GM21423 (cell line): ENCODE measurements around the gene TTLL5.
"Not testable (repeated sequence)": the region's sequence is repeated elsewhere in the genome, so short reads cannot be mapped to it uniquely, and the experiment has no call there.

Source experiments
- ATAC-seq: cut with Tn5 transposase; IDR thresholded peaks from one replicate; pipeline ENCODE4 v1.9.1; 2021; ENCODE audit warnings: mild to moderate bottlenecking, moderate library complexity; ENCODE audit not compliant: unreplicated experiment

TTLL5 gene

DNA sequence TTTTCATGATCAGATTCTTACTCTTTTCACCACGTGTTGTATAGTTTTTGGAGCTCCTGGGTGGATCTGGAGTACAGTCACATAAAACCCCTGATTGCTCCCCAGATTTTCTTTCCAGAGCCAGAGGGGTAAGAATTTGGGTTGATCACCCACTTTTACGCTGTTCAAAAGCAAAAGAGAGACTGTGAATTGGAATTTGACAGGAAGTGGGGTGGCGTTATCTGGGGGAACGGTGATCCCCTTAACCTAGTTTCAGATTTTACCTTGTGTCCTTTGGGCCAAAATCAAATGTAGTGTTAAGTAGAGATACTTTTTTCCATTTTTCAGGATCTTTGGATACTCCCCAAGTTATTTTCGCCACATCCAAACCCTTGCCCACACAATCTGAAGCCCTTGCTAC lies 245.2 kb downstream of the TTLL5 start:
- no peak for ATAC-seq

- no peak for ATAC-seq
Measured at GRCh38 chr14:75906680-75907280, 245.7 kb downstream of the TTLL5 start.

- no peak for ATAC-seq
Measured at GRCh38 chr14:75907756-75908359, 246.8 kb downstream of the TTLL5 start.

DNA sequence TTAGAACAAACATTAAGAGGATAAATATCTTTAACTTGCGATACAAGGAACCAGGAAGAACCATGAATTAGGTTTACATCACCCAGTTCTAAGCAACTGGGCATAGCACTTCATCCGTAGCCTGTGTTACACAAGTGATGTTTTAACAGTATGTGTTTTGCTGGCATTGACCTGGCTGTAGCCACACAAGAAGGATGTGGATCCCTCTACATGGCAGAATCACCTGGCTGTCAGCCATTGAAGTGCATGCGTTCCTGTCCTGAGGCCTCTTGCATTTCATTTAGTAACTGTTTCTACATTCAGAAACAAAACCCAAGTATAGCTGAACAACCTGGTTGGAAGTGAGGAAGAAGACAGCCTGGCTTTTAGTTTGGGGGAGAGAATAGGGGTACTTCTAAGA lies 248.6 kb downstream of the TTLL5 start:
- no peak for ATAC-seq

DNA sequence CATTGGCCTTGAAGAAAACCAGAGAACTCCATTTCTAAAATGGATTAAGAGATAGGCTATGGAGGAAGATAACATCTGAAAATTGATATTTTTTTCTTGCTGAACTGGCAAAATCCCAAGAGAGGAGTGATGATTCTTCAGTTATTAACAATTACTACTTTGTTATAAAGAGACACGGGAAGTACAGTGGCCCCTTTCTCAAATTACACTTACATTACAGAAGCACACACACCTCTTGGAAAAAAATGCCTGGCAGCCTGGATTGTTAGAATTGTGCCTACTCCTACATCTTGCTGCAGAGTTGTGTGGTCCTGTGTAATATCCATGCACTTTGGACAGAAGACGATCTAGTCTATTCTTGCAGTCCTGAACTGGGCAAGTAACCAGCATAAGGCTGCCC lies 249.0 kb downstream of the TTLL5 start:
- ATAC-seq: no peak

DNA sequence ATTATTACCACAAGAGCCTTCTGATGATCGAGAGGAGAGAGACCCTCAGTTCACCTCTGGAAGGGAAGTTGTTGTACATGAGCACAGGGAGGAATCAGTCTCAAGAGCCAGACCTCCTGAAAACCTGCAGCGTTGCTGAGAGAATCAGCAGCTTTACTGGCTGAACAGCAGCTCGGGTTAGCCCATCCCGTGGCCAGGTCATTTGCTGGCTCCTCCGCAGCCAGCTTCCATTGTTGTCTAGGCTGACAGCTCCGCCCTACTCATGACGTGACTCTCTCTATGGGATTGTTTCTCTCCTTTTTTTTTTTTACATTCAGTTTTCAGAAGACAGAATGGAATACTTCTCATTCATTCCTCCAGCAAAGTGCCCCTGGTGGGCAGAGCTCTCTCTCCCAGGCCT lies 250.8 kb downstream of the TTLL5 start:
- ATAC-seq: no peak

DNA sequence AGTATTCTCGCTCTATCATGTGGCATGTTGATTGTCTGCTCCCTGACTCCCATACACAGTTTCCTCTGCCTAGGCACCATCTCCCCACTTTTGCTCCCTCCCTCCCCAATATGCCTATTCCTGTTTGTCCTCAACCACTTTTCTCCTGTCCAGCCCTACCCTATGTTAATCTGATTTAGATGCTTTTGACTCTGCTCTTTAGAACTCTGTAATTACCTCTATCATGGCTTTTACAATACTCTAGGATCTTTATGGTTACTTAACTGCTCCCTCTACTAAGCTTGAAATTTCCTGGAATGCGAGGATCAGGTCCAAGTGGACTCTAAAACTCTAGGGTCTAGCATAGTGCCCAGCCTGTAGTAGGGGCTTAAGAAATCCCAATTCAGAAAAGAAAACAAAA lies 252.1 kb downstream of the TTLL5 start:
- ATAC-seq: no peak

- no peak for ATAC-seq
Measured at GRCh38 chr14:75915045-75915444, 254.0 kb downstream of the TTLL5 start.

DNA sequence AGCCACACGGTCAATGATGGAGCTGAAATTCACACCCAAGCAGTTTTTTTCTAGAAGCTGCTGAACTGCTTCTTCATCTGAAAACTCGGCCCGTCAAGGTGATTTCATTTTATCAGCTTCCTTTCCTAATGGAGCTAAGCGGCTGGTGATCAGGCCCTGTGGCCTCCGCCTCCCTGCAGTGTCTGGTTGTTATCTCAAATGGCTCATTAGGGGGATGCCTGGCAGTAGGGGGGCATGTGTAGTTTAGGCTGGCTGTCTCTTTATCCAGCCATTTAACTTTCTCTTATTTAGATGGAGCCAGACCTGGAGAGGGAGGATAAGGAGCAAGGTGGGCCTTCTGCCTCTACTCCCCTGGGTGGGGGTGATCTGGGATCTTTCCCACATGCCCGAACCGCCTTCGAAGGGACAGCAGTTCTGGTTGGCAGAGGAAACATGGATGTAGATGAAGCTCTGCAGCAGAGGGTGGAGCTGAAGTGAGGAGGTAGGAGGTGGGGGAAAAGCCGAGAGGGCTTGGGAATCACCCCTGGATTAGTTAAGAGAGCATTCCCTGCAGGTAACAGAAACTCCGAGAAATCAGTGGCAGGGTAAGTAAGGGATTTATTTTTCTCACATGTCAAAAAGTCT lies 256.4 kb downstream of the TTLL5 start:
- ATAC-seq: no peak

GRCh38 chr14:75917946-75918335 lies 256.9 kb downstream of the TTLL5 start:
- no peak for ATAC-seq

DNA sequence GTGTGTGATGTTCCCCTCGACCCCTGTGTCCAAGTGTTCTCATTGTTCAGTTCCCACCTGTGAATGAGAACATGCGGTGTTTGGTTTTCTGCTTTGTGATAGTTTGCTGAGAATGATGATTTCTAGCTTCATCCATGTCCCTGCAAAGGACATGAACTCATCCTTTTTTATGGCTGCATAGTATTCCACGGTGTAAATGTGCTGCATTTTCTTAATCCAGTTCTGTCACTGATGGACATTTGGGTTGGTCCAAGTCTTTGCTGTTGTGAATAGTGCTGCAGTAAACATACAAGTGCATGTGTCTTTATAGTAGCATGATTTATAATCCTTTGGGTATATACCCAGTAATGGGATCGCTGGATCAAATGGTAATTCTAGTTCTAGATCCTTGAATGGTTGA lies 259.4 kb downstream of the TTLL5 start:
- ATAC-seq: not testable (repeated sequence)

- not testable (repeated sequence) for ATAC-seq
Measured at GRCh38 chr14:75925141-75925840, 264.2 kb downstream of the TTLL5 start.

DNA sequence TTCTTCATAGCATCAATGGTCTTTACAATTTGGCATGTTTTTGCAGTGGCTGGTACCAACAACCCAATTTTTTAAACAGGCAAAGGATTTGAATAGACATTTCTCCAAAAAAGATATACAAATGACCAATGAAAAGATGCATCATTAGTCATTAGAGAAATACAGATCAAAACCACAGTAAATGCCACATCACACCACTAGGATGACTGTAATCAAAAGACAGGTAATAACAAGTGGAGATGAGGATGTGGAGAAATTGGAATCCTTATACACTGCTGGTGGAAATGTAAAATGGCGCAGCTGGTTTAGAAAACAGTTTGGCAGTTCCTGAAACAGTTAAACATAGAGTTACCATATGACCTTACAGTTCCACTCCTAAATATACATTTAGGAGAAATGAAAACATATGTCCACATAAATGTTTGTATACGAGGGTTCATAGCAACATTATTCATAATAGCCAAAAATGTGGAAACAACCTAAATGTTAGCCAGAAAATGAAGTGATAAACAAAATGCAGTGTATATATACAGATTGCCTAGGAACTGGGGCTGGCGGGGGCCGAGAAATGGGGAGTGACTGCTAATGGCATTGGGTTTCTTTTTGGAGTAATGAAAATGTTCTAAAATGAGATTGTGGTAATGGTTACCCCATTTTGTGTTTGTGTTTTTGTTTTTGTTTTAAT lies 265.5 kb downstream of the TTLL5 start:
- no peak for ATAC-seq

GRCh38 chr14:75927564-75928087 lies 266.6 kb downstream of the TTLL5 start:
- ATAC-seq: no peak

DNA sequence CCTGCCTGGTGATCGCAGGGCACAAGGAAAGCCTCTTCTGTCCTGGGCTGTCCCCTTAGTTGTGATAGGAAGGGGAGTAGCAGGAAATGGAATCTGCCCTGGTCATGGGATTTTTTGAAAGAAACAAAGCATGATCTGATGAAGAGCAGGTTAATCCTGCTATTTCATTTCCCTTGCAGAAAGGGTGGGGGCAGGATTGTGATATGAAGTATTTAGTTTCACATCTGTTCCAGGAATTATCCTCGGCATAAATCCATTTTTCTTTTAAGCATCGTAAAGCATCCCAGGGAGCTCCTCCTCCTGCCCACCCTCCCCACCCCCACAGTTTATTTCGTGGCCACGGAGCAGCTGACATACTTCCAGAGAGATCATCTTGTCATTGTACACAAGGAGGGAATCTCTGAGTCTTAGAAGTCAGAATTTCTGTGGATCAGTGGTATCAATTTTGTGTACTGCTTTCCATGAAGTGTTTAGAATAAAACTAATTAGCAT lies 267.7 kb downstream of the TTLL5 start:
- ATAC-seq: no peak

DNA sequence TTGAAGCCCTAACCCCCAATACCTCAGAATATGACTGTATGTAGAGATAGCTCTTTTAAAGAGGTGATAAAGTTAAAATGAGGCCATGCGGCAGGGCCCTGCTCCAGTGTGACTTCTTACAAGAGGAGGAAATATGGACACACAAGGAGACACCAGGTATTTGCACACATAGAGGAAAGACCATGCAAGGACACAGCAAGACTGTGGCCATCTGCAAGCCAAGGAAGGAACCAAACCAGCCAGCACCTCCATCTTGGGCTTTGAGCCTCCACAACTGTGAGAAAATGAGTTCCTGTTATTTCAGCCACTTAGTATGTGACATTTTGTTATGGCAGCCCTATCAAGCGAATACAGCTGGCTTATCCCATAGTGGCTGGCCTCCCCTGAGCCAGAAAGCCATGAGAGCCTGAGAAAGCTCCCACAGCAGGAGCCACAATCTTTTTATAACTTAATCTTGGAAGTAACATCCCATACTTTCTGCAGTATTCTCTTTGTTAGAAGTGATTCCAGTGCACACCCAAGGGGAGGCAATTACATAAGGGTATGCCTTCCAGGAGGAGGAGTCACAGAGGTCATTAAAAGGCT lies 272.8 kb downstream of the TTLL5 start:
- ATAC-seq: no peak

DNA sequence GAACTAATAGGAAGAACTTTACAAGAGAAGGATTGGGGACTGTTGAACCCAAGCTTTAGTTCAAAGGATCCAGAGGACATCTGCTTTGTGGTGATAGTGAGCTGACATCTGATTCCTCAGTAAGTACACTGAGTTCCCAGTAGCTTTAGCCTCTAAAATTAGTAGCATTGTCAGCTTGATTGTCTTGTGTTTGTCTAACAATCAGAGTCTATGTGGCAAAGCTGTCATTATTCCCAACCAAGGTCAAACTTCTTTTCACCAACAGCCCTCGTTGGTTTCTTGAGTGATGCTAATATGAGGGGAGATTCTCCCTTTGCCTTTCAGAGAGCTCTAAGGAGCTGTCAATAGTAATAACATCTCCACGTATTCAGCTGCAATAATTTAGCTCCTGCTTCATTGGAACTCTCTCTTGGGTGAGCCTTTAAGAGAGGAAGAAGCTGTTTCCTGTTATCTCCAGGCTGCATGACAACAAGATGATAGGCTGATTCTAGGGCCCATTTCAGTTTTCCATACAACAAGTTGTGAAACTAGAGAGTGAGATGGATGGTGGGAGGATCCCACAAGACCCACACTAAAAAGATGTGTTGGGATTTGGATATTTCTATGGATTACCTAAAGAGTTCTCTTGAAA lies 274.1 kb downstream of the TTLL5 start:
- no peak for ATAC-seq

DNA sequence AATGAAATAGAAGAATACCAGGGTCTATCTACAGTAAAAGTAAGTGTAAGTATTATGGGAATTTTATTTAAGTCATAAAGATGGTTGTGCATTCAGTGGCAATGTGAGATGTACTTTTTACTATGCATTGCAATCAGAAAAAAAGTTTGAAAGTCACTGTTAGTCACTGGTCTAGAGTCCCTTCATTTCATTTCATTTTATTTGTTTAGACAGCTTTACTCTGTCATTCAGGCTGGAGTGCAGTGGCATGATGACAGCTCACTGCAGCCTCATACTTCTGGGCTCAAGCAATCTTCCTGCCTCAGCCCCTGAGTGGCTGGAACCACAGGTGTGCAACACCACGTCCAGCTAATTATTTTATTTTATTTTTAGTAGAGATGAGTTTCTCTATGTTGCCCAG lies 278.2 kb downstream of the TTLL5 start:
- no peak for ATAC-seq

GRCh38 chr14:75941030-75941429 lies 280.0 kb downstream of the TTLL5 start:
- no peak for ATAC-seq

GRCh38 chr14:75944607-75945241 lies 283.7 kb downstream of the TTLL5 start:
- ATAC-seq: no peak
